T1000 (cell line): ENCODE measurements around the gene ERF.
A peak's percentile ranks its signal among the peaks of the same experiment; 100 is the strongest.
"Not testable (repeated sequence)": the region's sequence is repeated elsewhere in the genome, so short reads cannot be mapped to it uniquely, and the experiment has no call there.

ENCODE experiments used
- DNase-seq: peaks from one replicate; lab custom pipeline; 2025; ENCODE audit warnings: mixed read lengths; lab: John Stamatoyannopoulos, UW

Gene ERF

GRCh38 chr19:42275517-42275916, 20.6 kb upstream of the ERF start:
- DNase-seq: no peak

GRCh38 chr19:42275103-42275502, 20.2 kb upstream of the ERF start:
- no peak for DNase-seq

- no peak for DNase-seq
Measured at GRCh38 chr19:42274065-42274682, 19.2 kb upstream of the ERF start.

- no peak for DNase-seq
Measured at GRCh38 chr19:42273407-42274064, 18.6 kb upstream of the ERF start.

GRCh38 chr19:42272989-42273406, 18.1 kb upstream of the ERF start:
- DNase-seq: no peak

- DNase-seq: no peak
Measured at GRCh38 chr19:42272535-42272897, 17.6 kb upstream of the ERF start.

- DNase-seq: no peak
Measured at GRCh38 chr19:42271861-42272534, 17.1 kb upstream of the ERF start.

GRCh38 chr19:42271045-42271419, 16.1 kb upstream of the ERF start:
- DNase-seq: no peak

GRCh38 chr19:42270346-42271044, 15.6 kb upstream of the ERF start:
- DNase-seq: peak; percentile 71

GRCh38 chr19:42269478-42270345, 14.8 kb upstream of the ERF start:
- no peak for DNase-seq

GRCh38 chr19:42268704-42269477, 14.0 kb upstream of the ERF start, which contains the start of gene CIC:
TSS of gene CIC (plus strand) at chr19:42269252. CDS start at chr19:42271784, 2,532 bp downstream.
- peak; percentile 99 for DNase-seq

- DNase-seq: peak; percentile 97
Measured at GRCh38 chr19:42268142-42268703, 13.3 kb upstream of the ERF start.

- DNase-seq: no peak
Measured at GRCh38 chr19:42267644-42268141, 12.8 kb upstream of the ERF start.

GRCh38 chr19:42266928-42267603, 12.1 kb upstream of the ERF start:
- not testable (repeated sequence) for DNase-seq

GRCh38 chr19:42266105-42266504, 11.2 kb upstream of the ERF start:
- DNase-seq: not testable (repeated sequence)

GRCh38 chr19:42261763-42262162, 6.8 kb upstream of the ERF start:
- DNase-seq: no peak

- not testable (repeated sequence) for DNase-seq
Measured at GRCh38 chr19:42257842-42258241, 2.9 kb upstream of the ERF start.

- DNase-seq: no peak
Measured at GRCh38 chr19:42255766-42256745, 1.1 kb upstream of the ERF start.
